ENCODE measurements around the gene PCDH1.

- TF ChIP-seq, protein P1, sequence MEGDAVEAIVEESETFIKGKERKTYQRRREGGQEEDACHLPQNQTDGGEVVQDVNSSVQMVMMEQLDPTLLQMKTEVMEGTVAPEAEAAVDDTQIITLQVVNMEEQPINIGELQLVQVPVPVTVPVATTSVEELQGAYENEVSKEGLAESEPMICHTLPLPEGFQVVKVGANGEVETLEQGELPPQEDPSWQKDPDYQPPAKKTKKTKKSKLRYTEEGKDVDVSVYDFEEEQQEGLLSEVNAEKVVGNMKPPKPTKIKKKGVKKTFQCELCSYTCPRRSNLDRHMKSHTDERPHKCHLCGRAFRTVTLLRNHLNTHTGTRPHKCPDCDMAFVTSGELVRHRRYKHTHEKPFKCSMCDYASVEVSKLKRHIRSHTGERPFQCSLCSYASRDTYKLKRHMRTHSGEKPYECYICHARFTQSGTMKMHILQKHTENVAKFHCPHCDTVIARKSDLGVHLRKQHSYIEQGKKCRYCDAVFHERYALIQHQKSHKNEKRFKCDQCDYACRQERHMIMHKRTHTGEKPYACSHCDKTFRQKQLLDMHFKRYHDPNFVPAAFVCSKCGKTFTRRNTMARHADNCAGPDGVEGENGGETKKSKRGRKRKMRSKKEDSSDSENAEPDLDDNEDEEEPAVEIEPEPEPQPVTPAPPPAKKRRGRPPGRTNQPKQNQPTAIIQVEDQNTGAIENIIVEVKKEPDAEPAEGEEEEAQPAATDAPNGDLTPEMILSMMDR (IDR thresholded peaks at IDR 0.05; ENCODE audit: low read length): no peak
- TF ChIP-seq EZH2 (IDR thresholded peaks at IDR 0.05; ENCODE audit: borderline replicate concordance, low read length): no peak
Measured at GRCh38 chr5:141816598-141817399, 61.4 kb downstream of the PCDH1 start.

Measured in OCI-LY1 (cell line).